ENCODE data around the gene BPTF. TPM values are rescaled to one million over a fixed set of nuclear protein-coding genes. Genes with fewer than 3 reads are reported as not detected.
"Not testable (repeated sequence)": the region's sequence is repeated elsewhere in the genome, so short reads cannot be mapped to it uniquely, and the experiment has no call there.

BPTF gene
- total RNA-seq, 1 donor from 2014 or later: 129 TPM

- H3K79me2 ChIP-seq (ENCODE audit: low read depth): no peaks in the 10 kb centered on the region
- H3K27ac Mint-ChIP-seq: peak overlapping the region; percentile 75
- no peaks in the 10 kb centered on the region for H4K20me1 ChIP-seq (ENCODE audit: low read depth)
- H3K4me1 Mint-ChIP-seq: peaks cover 10% of the 10 kb centered on the region
- H3K27ac ChIP-seq: peak overlapping the region; percentile 77
- no peaks in the 10 kb centered on the region for H3K27me3 ChIP-seq
- H3K36me3 ChIP-seq: peaks cover 36% of the 10 kb centered on the region
- H3K27me3 Mint-ChIP-seq (ENCODE audit: insufficient read depth, low read depth): peaks cover 5% of the 10 kb centered on the region
- no peak for TF ChIP-seq EZH2 (IDR thresholded peaks at IDR 0.05)
- TF ChIP-seq CTCF (IDR thresholded peaks at IDR 0.05): no peak
- no peak for TF ChIP-seq EZH2phosphoT487 (IDR thresholded peaks at IDR 0.05)
- no peak overlapping the region for H2AFZ ChIP-seq (replicated peaks)
- H3K36me3 Mint-ChIP-seq: peaks cover 31% of the 10 kb centered on the region
- H3F3A ChIP-seq (ENCODE audit: low read depth): peaks cover 12% of the 10 kb centered on the region
- H3K4me1 ChIP-seq: peaks cover 9% of the 10 kb centered on the region
- H3K9me3 Mint-ChIP-seq: no peaks in the 10 kb centered on the region
- no peak overlapping the region for H3K9ac ChIP-seq
- H3K4me2 ChIP-seq: no peak overlapping the region
- H3K9me3 ChIP-seq (ENCODE audit: low read depth): no peaks in the 10 kb centered on the region
- peak overlapping the region; percentile 14 for H3K4me3 Mint-ChIP-seq
- H3K4me3 ChIP-seq: no peak overlapping the region
- DNase-seq (ENCODE audit: low spot score): peak; percentile 2
Observed at GRCh38 chr17:67902511-67903231, 77.4 kb downstream of the BPTF start.

GRCh38 chr17:67905298-67905697 is 80.0 kb downstream of the BPTF start:
- H3K9me3 Mint-ChIP-seq; H3K27me3 Mint-ChIP-seq (ENCODE audit: insufficient read depth, low read depth): not testable (repeated sequence)
- H3K36me3 Mint-ChIP-seq: peaks cover 32% of the 10 kb centered on the region

GRCh38 chr17:67910117-67910803 is 85.0 kb downstream of the BPTF start:
- not testable (repeated sequence) for H3K4me3 ChIP-seq; H3K4me3 Mint-ChIP-seq; H3K27ac Mint-ChIP-seq; H3K4me2 ChIP-seq; H3K9me3 ChIP-seq (ENCODE audit: low read depth); H3K27me3 Mint-ChIP-seq (ENCODE audit: insufficient read depth, low read depth); H3K9me3 Mint-ChIP-seq; H2AFZ ChIP-seq (replicated peaks); DNase-seq (ENCODE audit: low spot score); H3F3A ChIP-seq (ENCODE audit: low read depth); H3K27ac ChIP-seq; H3K4me1 ChIP-seq; H3K9ac ChIP-seq; H3K27me3 ChIP-seq; H3K4me1 Mint-ChIP-seq
- H3K36me3 Mint-ChIP-seq: peaks cover 40% of the 10 kb centered on the region
- H3K79me2 ChIP-seq (ENCODE audit: low read depth): peaks cover 20% of the 10 kb centered on the region
- H4K20me1 ChIP-seq (ENCODE audit: low read depth): peaks cover 11% of the 10 kb centered on the region
- peaks cover 45% of the 10 kb centered on the region for H3K36me3 ChIP-seq

More at GRCh38 chr17:67905298-67905697, 80.0 kb downstream of the BPTF start:
- not testable (repeated sequence) for H2AFZ ChIP-seq (replicated peaks); H3K4me3 ChIP-seq; H3K4me1 Mint-ChIP-seq; H3K27me3 ChIP-seq; H3K9ac ChIP-seq; H3K4me1 ChIP-seq; DNase-seq (ENCODE audit: low spot score); H3K27ac ChIP-seq; H3K27ac Mint-ChIP-seq; H3K4me2 ChIP-seq; H4K20me1 ChIP-seq (ENCODE audit: low read depth); H3K4me3 Mint-ChIP-seq; H3K9me3 ChIP-seq (ENCODE audit: low read depth); H3K79me2 ChIP-seq (ENCODE audit: low read depth)
- Histone ChIP-seq H3K36me3 (peaks cover 46% of the 10 kb centered on the region), H3F3A (ENCODE audit: low read depth) (peaks cover 12% of the 10 kb centered on the region)

GRCh38 chr17:67911059-67911782 is 85.9 kb downstream of the BPTF start:
- Histone ChIP-seq H3K9ac (no peak overlapping the region), H3K4me1 (peaks cover 8% of the 10 kb centered on the region), H3K79me2 (ENCODE audit: low read depth) (peaks cover 30% of the 10 kb centered on the region), H3K9me3 (ENCODE audit: low read depth) (no peaks in the 10 kb centered on the region), H3K27me3 (no peaks in the 10 kb centered on the region), H2AFZ (replicated peaks) (no peak overlapping the region), H4K20me1 (ENCODE audit: low read depth) (peaks cover 11% of the 10 kb centered on the region), H3K27ac (peak overlapping the region; percentile 6), H3K4me2 (no peak overlapping the region), H3F3A (ENCODE audit: low read depth) (no peaks in the 10 kb centered on the region), H3K36me3 (peaks cover 46% of the 10 kb centered on the region), H3K4me3 (no peak overlapping the region)
- Mint-ChIP-seq H3K36me3 (peaks cover 42% of the 10 kb centered on the region), H3K4me3 (no peak overlapping the region), H3K9me3 (no peaks in the 10 kb centered on the region), H3K27me3 (ENCODE audit: insufficient read depth, low read depth) (peaks cover 2% of the 10 kb centered on the region), H3K4me1 (no peaks in the 10 kb centered on the region), H3K27ac (no peak overlapping the region)
- DNase-seq (ENCODE audit: low spot score): no peak
- TF ChIP-seq EZH2 (IDR thresholded peaks at IDR 0.05): no peak
- TF ChIP-seq EZH2phosphoT487 (IDR thresholded peaks at IDR 0.05): no peak
- TF ChIP-seq CTCF (IDR thresholded peaks at IDR 0.05): no peak
